NCI-H2081 (cell line): ENCODE data around the gene MGLL.
"Not testable (repeated sequence)": the region's sequence is repeated elsewhere in the genome, so short reads cannot be mapped to it uniquely, and the experiment has no call there.

Experiments
- DNase-seq, 2 experiments: peaks; one replicate each; lab custom pipeline; 2025; lab: John Stamatoyannopoulos, UW

The MGLL gene

GRCh38 chr3:127690823-127691452, 131.4 kb downstream of the MGLL start:
- peak; percentile 21 to 50 for DNase-seq

- no peak for DNase-seq
These were observed 132.2 kb downstream of the MGLL start for GRCh38 chr3:127690106-127690505.

- DNase-seq: no peak
These were observed 133.0 kb downstream of the MGLL start for GRCh38 chr3:127689266-127689860.

- peak in 1 of 2 experiments; percentile 33 for DNase-seq
These were observed 133.7 kb downstream of the MGLL start for GRCh38 chr3:127688416-127689265.

- no peak for DNase-seq
These were observed 134.3 kb downstream of the MGLL start for GRCh38 chr3:127688022-127688415.

- DNase-seq: no peak
These were observed 135.0 kb downstream of the MGLL start for GRCh38 chr3:127687228-127687737.

GRCh38 chr3:127686512-127686894, 135.8 kb downstream of the MGLL start:
- no peak for DNase-seq

- no peak for DNase-seq
These were observed 136.4 kb downstream of the MGLL start for GRCh38 chr3:127685708-127686511.

GRCh38 chr3:127684871-127685707, 137.2 kb downstream of the MGLL start:
- no peak for DNase-seq

GRCh38 chr3:127682561-127682960, 139.8 kb downstream of the MGLL start:
- no peak for DNase-seq

GRCh38 chr3:127682175-127682554, 140.2 kb downstream of the MGLL start:
- DNase-seq: not testable (repeated sequence)

GRCh38 chr3:127680798-127681221, 141.5 kb downstream of the MGLL start:
- DNase-seq: no peak

GRCh38 chr3:127680146-127680661, 142.1 kb downstream of the MGLL start:
- DNase-seq: no peak

GRCh38 chr3:127679534-127680145, 142.7 kb downstream of the MGLL start:
- no peak for DNase-seq

- DNase-seq: no peak
These were observed 143.4 kb downstream of the MGLL start for GRCh38 chr3:127678611-127679533.

- no peak for DNase-seq
These were observed 144.1 kb downstream of the MGLL start for GRCh38 chr3:127678315-127678599.

GRCh38 chr3:127677541-127678314, 144.6 kb downstream of the MGLL start:
- DNase-seq: no peak

GRCh38 chr3:127676921-127677351, 145.4 kb downstream of the MGLL start:
- DNase-seq: no peak

- no peak for DNase-seq
These were observed 145.9 kb downstream of the MGLL start for GRCh38 chr3:127676456-127676855.
